Thoracic aorta (tissue), 2 donors: ENCODE data around the gene BABAM1. TPM values are rescaled to one million over a fixed set of nuclear protein-coding genes. Genes with fewer than 3 reads are reported as not detected.
"Not testable (repeated sequence)": the region's sequence is repeated elsewhere in the genome, so short reads cannot be mapped to it uniquely, and the experiment has no call there.

Source experiments
- ATAC-seq: fragments of 150-250 bp; one replicate; pipeline ENCODE4 v1.8.0; 2017; ENCODE audit warnings: low read depth; ENCODE audit not compliant: insufficient number of reproducible peaks, low FRiP score
- DNase-seq: peaks from one replicate; pipeline ENCODE4 v3.0.0-alpha.2; 2020; ENCODE audit warnings: low spot score
- H3K27ac ChIP-seq, 2 donors: fragments of 200-600 bp; sonication (generic); 1 replicate in 1 of 2; 2 replicates in 1 of 2; pipeline ENCODE4 v1.5.1; 2016; ENCODE audit warnings: mild to moderate bottlenecking in 2 of 2, moderate library complexity in 2 of 2
- H3K27me3 ChIP-seq: fragments of 200-600 bp; sonication (generic); replicated peaks from 2 replicates; pipeline ENCODE4 v1.6.0; 2016; ENCODE audit warnings: mild to moderate bottlenecking; ENCODE audit not compliant: insufficient read depth
- H3K36me3 ChIP-seq: fragments of 200-600 bp; sonication (generic); one replicate; pipeline ENCODE4 v1.5.1; 2016
- H3K4me1 ChIP-seq, 2 donors: fragments of 200-600 bp; sonication (generic); 1 replicate in 1 of 2; 2 replicates in 1 of 2; pipeline versions ENCODE4 v1.5.1 to v1.6.0; 2016; ENCODE audit warnings: low read depth in 2 of 2, mild to moderate bottlenecking in 1 of 2; ENCODE audit not compliant: control insufficient read depth in 1 of 2
- H3K4me3 ChIP-seq: fragments of 200-600 bp; sonication (generic); 2 replicates; pipeline ENCODE4 v1.5.1; 2016; ENCODE audit warnings: mild to moderate bottlenecking
- H3K9me3 ChIP-seq: fragments of 200-600 bp; sonication (generic); 2 replicates; pipeline ENCODE4 v1.5.1; 2016
- total RNA-seq, 2 donors: library from RNA; depleted of rRNA; stranded (reverse); fragments of >200 nt; gene quantifications; one replicate each; pipeline versions ENCODE4 v1.1.0 to v1.2.3, GENCODE V29; 2016
- TF ChIP-seq, protein P1 (sequence below): fragments of 200-600 bp; sonication (generic); IDR thresholded peaks from one replicate; pipeline ENCODE4 v1.5.1; 2019; ENCODE audit warnings: antibody characterized with exemption

The BABAM1 gene
- total RNA-seq, 2 donors from 2014 or later = 55.2 to 87.2 TPM

DNA sequence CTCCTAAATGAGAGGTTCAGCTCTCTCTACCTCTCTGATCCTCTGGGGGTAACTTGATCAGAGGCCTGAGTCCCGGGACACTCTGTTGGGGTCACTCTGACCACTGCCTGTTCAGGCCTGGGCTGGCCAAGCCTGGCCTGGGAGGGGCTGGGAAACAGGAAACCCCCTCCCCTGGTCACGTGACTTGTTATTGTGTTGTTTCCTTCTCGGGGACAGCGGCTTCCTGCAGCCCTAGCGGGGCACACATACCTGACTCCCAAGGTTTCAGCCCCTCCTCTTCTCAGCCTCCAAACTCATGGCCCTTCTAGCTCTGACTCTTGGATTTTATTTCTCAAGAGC is 2.6 kb upstream of the BABAM1 start, which contains the start of gene USHBP1:
USHBP1 (minus strand) TSS at position 105 of the 339 bp plus-strand sequence. CDS start 446 bp downstream, outside the sequence.
- Histone ChIP-seq H3K36me3 (peaks cover 8% of the 10 kb centered on the region), H3K9me3 (no peaks in the 10 kb centered on the region), H3K27me3 (no peaks in the 10 kb centered on the region), H3K27ac (no peak within 1 kb of the TSS), H3K4me1 (peaks cover 6 to 8% of the 10 kb centered on the region in 2 donors), H3K4me3 (no peak within 1 kb of the TSS)
- ATAC-seq (no peak), DNase-seq (no peak)
- TF ChIP-seq, protein P1, sequence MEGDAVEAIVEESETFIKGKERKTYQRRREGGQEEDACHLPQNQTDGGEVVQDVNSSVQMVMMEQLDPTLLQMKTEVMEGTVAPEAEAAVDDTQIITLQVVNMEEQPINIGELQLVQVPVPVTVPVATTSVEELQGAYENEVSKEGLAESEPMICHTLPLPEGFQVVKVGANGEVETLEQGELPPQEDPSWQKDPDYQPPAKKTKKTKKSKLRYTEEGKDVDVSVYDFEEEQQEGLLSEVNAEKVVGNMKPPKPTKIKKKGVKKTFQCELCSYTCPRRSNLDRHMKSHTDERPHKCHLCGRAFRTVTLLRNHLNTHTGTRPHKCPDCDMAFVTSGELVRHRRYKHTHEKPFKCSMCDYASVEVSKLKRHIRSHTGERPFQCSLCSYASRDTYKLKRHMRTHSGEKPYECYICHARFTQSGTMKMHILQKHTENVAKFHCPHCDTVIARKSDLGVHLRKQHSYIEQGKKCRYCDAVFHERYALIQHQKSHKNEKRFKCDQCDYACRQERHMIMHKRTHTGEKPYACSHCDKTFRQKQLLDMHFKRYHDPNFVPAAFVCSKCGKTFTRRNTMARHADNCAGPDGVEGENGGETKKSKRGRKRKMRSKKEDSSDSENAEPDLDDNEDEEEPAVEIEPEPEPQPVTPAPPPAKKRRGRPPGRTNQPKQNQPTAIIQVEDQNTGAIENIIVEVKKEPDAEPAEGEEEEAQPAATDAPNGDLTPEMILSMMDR = no peak

DNA sequence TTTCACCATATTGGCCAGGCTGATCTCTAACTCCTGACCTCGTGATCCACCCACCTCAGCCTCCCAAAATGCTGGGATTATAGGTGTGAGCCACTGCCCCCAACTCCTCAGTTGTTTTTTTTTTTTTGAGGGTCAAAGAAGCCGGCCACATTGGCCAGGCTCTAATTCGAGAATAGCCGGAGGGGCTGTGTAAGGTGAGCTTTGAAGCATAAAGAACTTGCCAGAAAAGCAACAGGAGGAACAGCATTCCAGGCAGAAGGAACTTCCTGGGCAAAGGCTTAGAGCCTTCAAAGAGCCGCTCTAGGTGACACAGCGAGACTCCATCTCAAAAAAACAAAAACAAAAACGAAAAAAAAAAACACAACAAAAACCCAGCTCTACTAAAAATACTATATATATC is 1.2 kb upstream of the BABAM1 start:
- no peak overlapping the region for H3K4me3 ChIP-seq
- DNase-seq (no peak), ATAC-seq (no peak)
- no peaks in the 10 kb centered on the region for H3K27me3 ChIP-seq
- H3K4me1 ChIP-seq = peaks cover 6 to 8% of the 10 kb centered on the region in 2 donors
- peaks cover 19% of the 10 kb centered on the region for H3K36me3 ChIP-seq
- no peak overlapping the region for H3K27ac ChIP-seq
- H3K9me3 ChIP-seq = no peaks in the 10 kb centered on the region
- TF ChIP-seq, protein P1 = no peak

DNA sequence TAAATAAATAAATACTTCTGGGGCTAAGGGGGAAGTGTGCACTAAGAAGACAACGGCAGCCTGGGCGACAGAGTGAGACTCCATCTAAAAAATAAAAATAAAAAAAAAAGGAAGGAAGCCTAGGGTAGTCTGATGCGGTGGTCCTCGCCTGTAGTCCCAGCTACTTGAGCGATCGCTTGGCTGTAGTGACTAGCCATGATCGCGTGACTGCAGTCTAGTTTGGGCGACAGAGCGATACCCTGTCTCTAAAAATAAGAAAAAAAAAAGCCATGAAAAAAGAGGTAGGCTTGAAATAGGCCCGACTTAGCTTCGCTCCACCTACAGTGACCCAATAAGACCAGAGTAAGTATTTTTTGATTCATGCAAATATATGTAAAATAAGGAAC is 661 bp upstream of the BABAM1 start:
- H3K4me3 ChIP-seq = peak overlapping the region; percentile 46
- ATAC-seq = no peak
- H3K27ac ChIP-seq = peak overlapping the region in 1 of 2 donors; percentile 33

DNA sequence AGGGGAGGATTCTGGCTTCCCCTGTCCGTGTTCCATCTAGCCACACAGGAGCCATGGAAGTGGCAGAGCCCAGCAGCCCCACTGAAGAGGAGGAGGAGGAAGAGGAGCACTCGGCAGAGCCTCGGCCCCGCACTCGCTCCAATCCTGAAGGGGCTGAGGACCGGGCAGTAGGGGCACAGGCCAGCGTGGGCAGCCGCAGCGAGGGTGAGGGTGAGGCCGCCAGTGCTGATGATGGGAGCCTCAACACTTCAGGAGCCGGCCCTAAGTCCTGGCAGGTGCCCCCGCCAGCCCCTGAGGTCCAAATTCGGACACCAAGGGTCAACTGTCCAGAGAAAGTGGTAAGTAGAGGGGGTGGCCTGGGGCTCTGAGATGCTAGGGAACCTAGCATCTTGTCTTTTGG is 1.5 kb downstream of the BABAM1 start:
- ATAC-seq (no peak), DNase-seq (no peak)
- TF ChIP-seq, protein P1 = no peak
- H3K27ac ChIP-seq = no peak overlapping the region
- no peak overlapping the region for H3K4me3 ChIP-seq
- peaks cover 37% of the 10 kb centered on the region for H3K36me3 ChIP-seq
- no peaks in the 10 kb centered on the region for H3K9me3 ChIP-seq
- H3K27me3 ChIP-seq = no peaks in the 10 kb centered on the region
- peaks cover 6 to 8% of the 10 kb centered on the region in 2 donors for H3K4me1 ChIP-seq

More for the DNA sequence above, 661 bp upstream of the BABAM1 start:
- Histone ChIP-seq H3K9me3 (no peaks in the 10 kb centered on the region), H3K4me1 (peaks cover 6 to 8% of the 10 kb centered on the region in 2 donors), H3K27me3 (no peaks in the 10 kb centered on the region), H3K36me3 (peaks cover 22% of the 10 kb centered on the region)
- TF ChIP-seq, protein P1 = no peak
- DNase-seq = no peak

DNA sequence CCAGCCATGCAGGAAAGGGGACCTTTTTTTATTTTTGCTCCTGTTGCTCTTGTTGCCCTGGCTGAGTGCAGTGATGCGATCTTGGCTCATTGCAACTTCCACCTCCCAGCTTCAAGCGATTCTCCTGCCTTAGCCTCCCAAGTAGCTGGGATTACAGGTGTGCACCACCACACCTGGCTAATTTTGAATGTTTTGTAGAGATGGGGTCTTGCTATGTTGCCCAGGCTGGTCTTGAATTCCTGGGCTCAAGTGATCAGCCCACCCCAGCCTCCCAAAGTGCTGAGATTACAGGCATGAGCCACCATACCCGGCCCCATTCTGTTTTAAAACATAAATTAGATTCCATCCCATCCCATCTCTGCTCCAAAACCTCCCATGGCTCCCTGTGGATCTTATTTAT is 7.6 kb downstream of the BABAM1 start:
- H3K4me3 ChIP-seq = not testable (repeated sequence)

More for the DNA sequence above, 7.6 kb downstream of the BABAM1 start:
- H3K36me3 ChIP-seq = peaks cover 67% of the 10 kb centered on the region
- DNase-seq, H3K9me3 ChIP-seq, H3K27me3 ChIP-seq, H3K4me1 ChIP-seq, ATAC-seq, H3K27ac ChIP-seq: not testable (repeated sequence)
